GM21381 (cell line): ENCODE results near the gene BLTP3A.

Experiments used
- ATAC-seq: cut with Tn5 transposase; IDR thresholded peaks from one replicate; pipeline ENCODE4 v1.9.1; 2021; ENCODE audit warnings: mild to moderate bottlenecking, moderate library complexity; ENCODE audit not compliant: unreplicated experiment

The BLTP3A gene

GRCh38 chr6:34819571-34820480, 27.9 kb downstream of the BLTP3A start:
- no peak for ATAC-seq

GRCh38 chr6:34829137-34829536, 37.3 kb downstream of the BLTP3A start:
- no peak for ATAC-seq

GRCh38 chr6:34832942-34833341, 41.1 kb downstream of the BLTP3A start:
- ATAC-seq: no peak

- no peak for ATAC-seq
Observed at GRCh38 chr6:34834789-34835518, 43.1 kb downstream of the BLTP3A start.

- ATAC-seq: no peak
Observed at GRCh38 chr6:34836008-34836407, 44.1 kb downstream of the BLTP3A start.

GRCh38 chr6:34836451-34836850, 44.6 kb downstream of the BLTP3A start:
- no peak for ATAC-seq

GRCh38 chr6:34837528-34837927, 45.6 kb downstream of the BLTP3A start:
- ATAC-seq: no peak

- no peak for ATAC-seq
Observed at GRCh38 chr6:34839666-34840352, 47.9 kb downstream of the BLTP3A start.
